ENCODE measurements around the gene BCR. TPM values are rescaled to one million over a fixed set of nuclear protein-coding genes. Genes with fewer than 3 reads are reported as not detected.

Gene BCR
- total RNA-seq, 1 donor from 2014 or later: 92.6 TPM

- H3K4me1 Mint-ChIP-seq (ENCODE audit: unreplicated experiment): peaks cover 20% of the 10 kb centered on the region
- H3K9me3 Mint-ChIP-seq (ENCODE audit: unreplicated experiment): no peaks in the 10 kb centered on the region
- DNase-seq (ENCODE audit: low spot score): no peak
- H3K27ac Mint-ChIP-seq (ENCODE audit: unreplicated experiment): no peak overlapping the region
- TF ChIP-seq CTCF (IDR thresholded peaks at IDR 0.05; ENCODE audit: unreplicated experiment): no peak
- H3K27me3 Mint-ChIP-seq (ENCODE audit: unreplicated experiment): peaks cover 4% of the 10 kb centered on the region
- peaks cover 6% of the 10 kb centered on the region for H3K36me3 Mint-ChIP-seq (ENCODE audit: low read depth, unreplicated experiment)
- no peak overlapping the region for H3K4me3 Mint-ChIP-seq (ENCODE audit: unreplicated experiment)
These were observed 25.2 kb upstream of the BCR start for GRCh38 chr22:23155143-23155542.

GRCh38 chr22:23155831-23156230 is 24.5 kb upstream of the BCR start:
- Mint-ChIP-seq H3K4me3 (ENCODE audit: unreplicated experiment) (no peak overlapping the region), H3K4me1 (ENCODE audit: unreplicated experiment) (peaks cover 15% of the 10 kb centered on the region), H3K27me3 (ENCODE audit: unreplicated experiment) (peaks cover 2% of the 10 kb centered on the region), H3K27ac (ENCODE audit: unreplicated experiment) (no peak overlapping the region), H3K36me3 (ENCODE audit: low read depth, unreplicated experiment) (peaks cover 2% of the 10 kb centered on the region), H3K9me3 (ENCODE audit: unreplicated experiment) (no peaks in the 10 kb centered on the region)
- no peak for DNase-seq (ENCODE audit: low spot score)
- TF ChIP-seq CTCF (IDR thresholded peaks at IDR 0.05; ENCODE audit: unreplicated experiment): no peak

GRCh38 chr22:23156286-23156685 is 24.0 kb upstream of the BCR start:
- peaks cover 13% of the 10 kb centered on the region for H3K4me1 Mint-ChIP-seq (ENCODE audit: unreplicated experiment)
- TF ChIP-seq CTCF (IDR thresholded peaks at IDR 0.05; ENCODE audit: unreplicated experiment): no peak
- no peaks in the 10 kb centered on the region for H3K27me3 Mint-ChIP-seq (ENCODE audit: unreplicated experiment)
- H3K27ac Mint-ChIP-seq (ENCODE audit: unreplicated experiment): no peak overlapping the region
- no peak overlapping the region for H3K4me3 Mint-ChIP-seq (ENCODE audit: unreplicated experiment)
- H3K36me3 Mint-ChIP-seq (ENCODE audit: low read depth, unreplicated experiment): no peaks in the 10 kb centered on the region
- no peak for DNase-seq (ENCODE audit: low spot score)
- H3K9me3 Mint-ChIP-seq (ENCODE audit: unreplicated experiment): no peaks in the 10 kb centered on the region

GRCh38 chr22:23157560-23158515 is 22.5 kb upstream of the BCR start:
- no peak for DNase-seq (ENCODE audit: low spot score)
- Mint-ChIP-seq H3K9me3 (ENCODE audit: unreplicated experiment) (no peaks in the 10 kb centered on the region), H3K4me3 (ENCODE audit: unreplicated experiment) (no peak overlapping the region), H3K36me3 (ENCODE audit: low read depth, unreplicated experiment) (no peaks in the 10 kb centered on the region), H3K27ac (ENCODE audit: unreplicated experiment) (no peak overlapping the region), H3K4me1 (ENCODE audit: unreplicated experiment) (peaks cover 4% of the 10 kb centered on the region), H3K27me3 (ENCODE audit: unreplicated experiment) (peaks cover 2% of the 10 kb centered on the region)
- TF ChIP-seq CTCF (IDR thresholded peaks at IDR 0.05; ENCODE audit: unreplicated experiment): no peak

Measured in endothelial cell (in vitro differentiated cells).